OCI-LY1 (cell line): ENCODE results near the gene DOCK10.

Experiments
- H2AFZ ChIP-seq: fragments of 200-600 bp; sonication (generic), shearing (Covaris generic); 2 replicates; pipeline ENCODE4 v1.6.0; 2014; ENCODE audit warnings: antibody characterized with exemption, mild to moderate bottlenecking, low read length
- H3F3A ChIP-seq: fragments of 200-600 bp; sonication (generic), shearing (Covaris generic); 2 replicates; pipeline ENCODE4 v1.6.0; 2014; ENCODE audit warnings: mild to moderate bottlenecking, antibody characterized with exemption, low read length, moderate library complexity; ENCODE audit not compliant: insufficient read depth
- H3K27ac ChIP-seq: fragments of 200-600 bp; sonication (generic); 2 replicates; pipeline ENCODE4 v1.5.1; 2014; ENCODE audit warnings: low read length, mixed run types, mild to moderate bottlenecking, low read depth; ENCODE audit not compliant: poor library complexity, severe bottlenecking
- H3K27me3 ChIP-seq: fragments of 200-600 bp; sonication (generic); 2 replicates; pipeline ENCODE4 v1.6.0; 2014; ENCODE audit warnings: antibody characterized with exemption, mild to moderate bottlenecking, low read length, moderate library complexity; ENCODE audit not compliant: insufficient read depth
- H3K36me3 ChIP-seq: fragments of 200-600 bp; sonication (generic); 2 replicates; pipeline ENCODE4 v1.6.1; 2014; ENCODE audit warnings: mild to moderate bottlenecking, antibody characterized with exemption, low read length, moderate library complexity, mixed read lengths; ENCODE audit not compliant: insufficient read depth
- H3K4me1 ChIP-seq: fragments of 200-600 bp; sonication (generic); 2 replicates; pipeline ENCODE4 v1.5.1; 2014; ENCODE audit warnings: mild to moderate bottlenecking, low read length, moderate library complexity; ENCODE audit not compliant: insufficient read depth, severe bottlenecking
- H3K4me2 ChIP-seq: fragments of 200-600 bp; sonication (generic), shearing (Covaris generic); 2 replicates; pipeline ENCODE4 v1.6.1; 2014; ENCODE audit warnings: low read length
- H3K4me3 ChIP-seq: fragments of 200-600 bp; sonication (generic); 2 replicates; pipeline ENCODE4 v1.5.1; 2014; ENCODE audit warnings: low read length, low read depth, mild to moderate bottlenecking, mixed read lengths; ENCODE audit not compliant: poor library complexity, severe bottlenecking
- H3K79me2 ChIP-seq: fragments of 200-600 bp; shearing (Covaris generic); 2 replicates; pipeline ENCODE4 v1.6.1; 2016; ENCODE audit warnings: mixed run types, low read length, mixed read lengths; ENCODE audit not compliant: insufficient read depth
- H3K9ac ChIP-seq: fragments of 200-600 bp; sonication (generic), shearing (Covaris generic); 2 replicates; pipeline ENCODE4 v1.6.1; 2014; ENCODE audit warnings: mild to moderate bottlenecking, low read length, mixed read lengths
- H3K9me2 ChIP-seq: fragments of 200-600 bp; sonication (generic), shearing (Covaris generic); 2 replicates; pipeline ENCODE4 v1.6.1; 2014; ENCODE audit warnings: low read depth, mild to moderate bottlenecking, low read length, mixed read lengths
- H3K9me3 ChIP-seq: fragments of 200-600 bp; shearing (Covaris generic); 2 replicates; pipeline ENCODE4 v1.6.1; 2014; ENCODE audit warnings: low read length, mixed read lengths
- H4K20me1 ChIP-seq: fragments of 200-600 bp; sonication (generic), shearing (Covaris generic); 2 replicates; pipeline ENCODE4 v1.6.0; 2016; ENCODE audit warnings: mild to moderate bottlenecking, low read length; ENCODE audit not compliant: insufficient read depth
- CTCF ChIP-seq: fragments of 200-600 bp; sonication (generic), shearing (Covaris generic); IDR thresholded peaks from 2 replicates; pipeline ENCODE4 v1.5.1; 2017; ENCODE audit warnings: mild to moderate bottlenecking, antibody characterized with exemption, low read length, moderate library complexity, mixed read lengths
- EZH2 ChIP-seq: fragments of 200-600 bp; sonication (generic), shearing (Covaris generic); IDR thresholded peaks from 2 replicates; pipeline ENCODE4 v1.8.0; 2017; ENCODE audit warnings: borderline replicate concordance, mixed run types, mild to moderate bottlenecking, antibody characterized with exemption, low read length, moderate library complexity, mixed read lengths

DOCK10 gene

GRCh38 chr2:225086915-225087314 is 44.6 kb upstream of the DOCK10 start:
- no peaks in the 10 kb centered on the region for H3K27me3 ChIP-seq
- no peak for TF ChIP-seq CTCF
- TF ChIP-seq EZH2 = no peak
- H3K27ac ChIP-seq = no peak overlapping the region

GRCh38 chr2:225086439-225086838 is 44.2 kb upstream of the DOCK10 start:
- Histone ChIP-seq H3K79me2 (no peaks in the 10 kb centered on the region), H3K9ac (no peak overlapping the region), H3K27ac (no peak overlapping the region), H3K27me3 (no peaks in the 10 kb centered on the region), H3K4me1 (no peaks in the 10 kb centered on the region), H3K4me3 (no peak overlapping the region), H2AFZ (no peak overlapping the region), H3F3A (no peaks in the 10 kb centered on the region), H3K9me2 (no peaks in the 10 kb centered on the region), H3K9me3 (no peaks in the 10 kb centered on the region), H3K4me2 (no peak overlapping the region), H3K36me3 (no peaks in the 10 kb centered on the region), H4K20me1 (no peaks in the 10 kb centered on the region)
- TF ChIP-seq CTCF = no peak
- no peak for TF ChIP-seq EZH2

More at GRCh38 chr2:225086915-225087314, 44.6 kb upstream of the DOCK10 start:
- Histone ChIP-seq H3K9ac (no peak overlapping the region), H3F3A (no peaks in the 10 kb centered on the region), H3K9me2 (no peaks in the 10 kb centered on the region), H3K4me2 (no peak overlapping the region), H3K4me3 (no peak overlapping the region), H2AFZ (no peak overlapping the region), H4K20me1 (no peaks in the 10 kb centered on the region), H3K79me2 (no peaks in the 10 kb centered on the region), H3K36me3 (no peaks in the 10 kb centered on the region), H3K9me3 (no peaks in the 10 kb centered on the region), H3K4me1 (no peaks in the 10 kb centered on the region)

- H3K27me3 ChIP-seq = no peaks in the 10 kb centered on the region
- H3K9me2 ChIP-seq = no peaks in the 10 kb centered on the region
- H3K4me1 ChIP-seq = no peaks in the 10 kb centered on the region
- no peaks in the 10 kb centered on the region for H3F3A ChIP-seq
- no peak overlapping the region for H3K4me3 ChIP-seq
- H4K20me1 ChIP-seq = no peaks in the 10 kb centered on the region
- H3K79me2 ChIP-seq = no peaks in the 10 kb centered on the region
- no peaks in the 10 kb centered on the region for H3K36me3 ChIP-seq
- no peak overlapping the region for H3K27ac ChIP-seq
- TF ChIP-seq EZH2 (no peak), CTCF (no peak)
- no peaks in the 10 kb centered on the region for H3K9me3 ChIP-seq
- H3K4me2 ChIP-seq = no peak overlapping the region
- no peak overlapping the region for H3K9ac ChIP-seq
- no peak overlapping the region for H2AFZ ChIP-seq
Observed at GRCh38 chr2:225083276-225083675, 41.0 kb upstream of the DOCK10 start.
